K562 (cell line): ENCODE data around the gene ACP4. TPM values are rescaled to one million over a fixed set of nuclear protein-coding genes. Genes with fewer than 3 reads are reported as not detected.

Source experiments
- ARID2 ChIP-seq: fragments of 450-650 bp; IDR thresholded peaks from 2 replicates; pipeline ENCODE4 v1.6.1; 2017; ENCODE audit warnings: antibody characterized with exemption, mild to moderate bottlenecking
- COPS2 ChIP-seq: fragments of 450-650 bp; conservative IDR thresholded peaks from 2 replicates; pipeline ENCODE4 v1.6.1; 2016; ENCODE audit warnings: mild to moderate bottlenecking, moderate library complexity
- GTF2F1 ChIP-seq: IDR thresholded peaks from 2 replicates; pipeline ENCODE4 v1.6.1; 2011; ENCODE audit warnings: low read depth, low read length, improper control_type of control experiment
- HDAC6 ChIP-seq: IDR thresholded peaks from 2 replicates; pipeline ENCODE4 v1.6.1; 2012; ENCODE audit warnings: low read depth, mild to moderate bottlenecking, control low read depth, inconsistent platforms, low read length, moderate library complexity
- HNRNPUL1 ChIP-seq: fragments of 200-400 bp; formaldehyde crosslinking; IDR thresholded peaks from 2 replicates; pipeline ENCODE4 v1.6.1; 2017; ENCODE audit warnings: low read length
- MEF2A ChIP-seq: IDR thresholded peaks from 2 replicates; pipeline ENCODE4 v1.6.1; 2011; ENCODE audit warnings: low read depth, mild to moderate bottlenecking, low read length, moderate library complexity; ENCODE audit not compliant: control insufficient read depth
- MNT ChIP-seq, 2 experiments: fragments of 450-650 bp; conservative IDR thresholded peaks; 2 replicates each; pipeline ENCODE4 v1.6.1; 2017; ENCODE audit warnings: mild to moderate bottlenecking in 2 of 2, moderate library complexity in 2 of 2
- PREB ChIP-seq: sonication (generic); formaldehyde crosslinking; IDR thresholded peaks from 2 replicates; pipeline ENCODE4 v1.8.1; 2023; ENCODE audit warnings: mild to moderate bottlenecking, missing genetic modification reagents
- SMARCE1 ChIP-seq: fragments of 450-650 bp; IDR thresholded peaks from 2 replicates; pipeline ENCODE4 v1.7.1; 2016; ENCODE audit warnings: mild to moderate bottlenecking
- TFAP4 ChIP-seq: sonication (generic); formaldehyde crosslinking; IDR thresholded peaks from 2 replicates; pipeline ENCODE4 v1.8.0; 2022; ENCODE audit warnings: missing genetic modification reagents, mild to moderate bottlenecking, moderate library complexity, borderline replicate concordance
- YY1 ChIP-seq, 3 experiments: IDR thresholded peaks; 2 replicates each; pipeline ENCODE4 v1.6.1; 2011; ENCODE audit warnings: low read length in 2 of 3, mild to moderate bottlenecking in 2 of 3, moderate library complexity in 2 of 3, borderline replicate concordance in 1 of 3, control low read depth in 1 of 3, low read depth in 1 of 3; ENCODE audit not compliant: insufficient read depth in 3 of 3, insufficient replicate concordance in 2 of 3, control insufficient read depth in 1 of 3, insufficient read length in 1 of 3; ENCODE audit errors: extremely low read depth in 1 of 3
- ZKSCAN3 ChIP-seq: fragments of 250-450 bp; sonication (Bioruptor Pico); IDR thresholded peaks from 2 replicates; pipeline ENCODE4 v1.4.0; 2020
- ZNF175 ChIP-seq: fragments of 200-800 bp; sonication (Bioruptor generic); IDR thresholded peaks from 2 replicates; pipeline ENCODE4 v1.6.1; 2016; ENCODE audit warnings: low read depth, mild to moderate bottlenecking, missing genetic modification characterization, missing compliant biosample characterization
- ZNF398 ChIP-seq: fragments of 250-450 bp; sonication (Bioruptor Pico); IDR thresholded peaks from 2 replicates; pipeline ENCODE4 v1.8.0; 2021; ENCODE audit warnings: moderate library complexity, mild to moderate bottlenecking, inconsistent platforms
- ZNF449 ChIP-seq: fragments of 250-450 bp; sonication (Bioruptor Pico); IDR thresholded peaks from 2 replicates; pipeline ENCODE4 v1.8.0; 2022; ENCODE audit warnings: moderate library complexity, mild to moderate bottlenecking, inconsistent platforms
- ZNF57 ChIP-seq: fragments of 450-650 bp; formaldehyde crosslinking; IDR thresholded peaks from 2 replicates; pipeline ENCODE4 v1.4.0; 2020; ENCODE audit warnings: mild to moderate bottlenecking, moderate library complexity
- ZNF584 ChIP-seq: fragments of 200-800 bp; sonication (Bioruptor generic); IDR thresholded peaks from 2 replicates; pipeline ENCODE4 v1.6.1; 2016; ENCODE audit warnings: low read depth, mild to moderate bottlenecking, missing genetic modification characterization, missing compliant biosample characterization
- polyA plus RNA-seq, 8 experiments: library from polyadenylated mRNA; depleted of rRNA in 4 of 8; stranded (reverse) in 5 of 8; unstranded in 3 of 8; fragments of >200 nt; fragmentation: Nextera tagmentation in 2 of 8; fragmentation: Illumina TruSeq in 1 of 8; extraction: Ambion mirVana in 2 of 8; extraction: Trizol in 1 of 8; gene quantifications; 2 replicates each; pipeline versions ENCODE4 v1.2.1 to v1.2.3, GENCODE V29; 2011 to 2014; ENCODE audit warnings: inconsistent platforms in 1 of 8, missing spikeins in 1 of 8
- total RNA-seq, 7 experiments: library from RNA; depleted of rRNA in 6 of 7; stranded (reverse); fragments of >200 nt in 6 of 7; fragmentation: Illumina TruSeq in 2 of 7; extraction: Trizol in 2 of 7; gene quantifications; 2 replicates each; pipeline versions ENCODE4 v1.2.1 to v1.2.3, GENCODE V29; 2011 to 2021; ENCODE audit warnings: low replicate concordance in 1 of 7

ACP4 gene
- total and polyA plus RNA-seq, 9 of the 15 experiments (the other 6 are each of a cell fraction or from before 2014, with no cell fraction given) = not detected

GRCh38 chr19:50804420-50805272 lies 14.4 kb downstream of the ACP4 start (continued):
- 0 out of 2 replicates have a peak, but pooled peaks have one; percentile 23 for TF ChIP-seq PREB
- peak; percentile 98 for TF ChIP-seq GTF2F1
- peak; percentile 81 for TF ChIP-seq TFAP4
- no peak for TF ChIP-seq MEF2A
- no peak for TF ChIP-seq ZNF449
- peak in 2 of 3 experiments; percentile 76 to 82 for TF ChIP-seq YY1 (IDR thresholded peaks at IDR 0.05; ENCODE audit: borderline replicate concordance in 1 of 3, control insufficient read depth in 1 of 3, extremely low read depth in 1 of 3, insufficient read depth in 3 of 3, insufficient read length in 1 of 3, insufficient replicate concordance in 2 of 3, low read depth in 1 of 3, low read length in 2 of 3)
- TF ChIP-seq ZKSCAN3 (CRISPR knock-in tag) = no peak
- TF ChIP-seq SMARCE1 = no peak
- no peak for TF ChIP-seq ZNF57 (CRISPR knock-in tag)
- TF ChIP-seq HNRNPUL1 = no peak
- TF ChIP-seq COPS2 = no peak
- no peak for TF ChIP-seq ZNF584 (CRISPR knock-in tag)
- TF ChIP-seq ZNF398 (CRISPR knock-in tag) = no peak
- TF ChIP-seq MNT (conservative IDR thresholded peaks at IDR 0.05) = peak; percentile 93 to 95
- TF ChIP-seq HDAC6 = no peak
- TF ChIP-seq ZNF175 (CRISPR knock-in tag) = peak; percentile 77; the same call in 1 of the 2 replicates
- peak; percentile 37; the same call in 1 of the 2 replicates for TF ChIP-seq ARID2
